H1 (cell line): ENCODE results near the gene MORC3. TPM values are rescaled to one million over a fixed set of nuclear protein-coding genes. Genes with fewer than 3 reads are reported as not detected.

Experiments used
- CTCF ChIA-PET: fragments of 300-600 bp; sonication (Branson Sonifier 250); formaldehyde crosslinking; loops from one replicate; lab custom pipeline; 2021; ENCODE audit not compliant: partially characterized antibody; lab: Charles Lee
- POLR2A ChIA-PET: fragments of 300-600 bp; sonication (Branson Sonifier 250); formaldehyde crosslinking; loops from one replicate; lab custom pipeline; 2021; ENCODE audit warnings: inconsistent platforms; ENCODE audit not compliant: partially characterized antibody; lab: Charles Lee
- DNase-seq, 2 experiments: peaks; one replicate each; pipeline versions ENCODE4 v3.0.0 to v3.0.0-alpha.2; 2010 to 2022; ENCODE audit warnings: low spot score in 2 of 2, low read depth in 1 of 2, mixed read lengths in 1 of 2
- FAIRE-seq: peaks from 2 replicates; lab custom pipeline; 2011; peaks lifted over from hg19 to GRCh38; lab: Jason Lieb, UNC
- H2AFZ ChIP-seq: 2 replicates; pipeline ENCODE4 v1.8.1; 2012; ENCODE audit warnings: low read length, inconsistent platforms
- H2AK5ac ChIP-seq: 2 replicates; pipeline ENCODE4 v1.6.1; 2013; ENCODE audit warnings: low read depth, low read length
- H2BK120ac ChIP-seq: replicated peaks from 2 replicates; pipeline ENCODE3; 2013; ENCODE audit warnings: low read depth, low read length, inconsistent platforms
- H2BK12ac ChIP-seq: 2 replicates; pipeline ENCODE4 v1.6.1; 2013; ENCODE audit warnings: low read depth, low read length
- H2BK15ac ChIP-seq: 2 replicates; pipeline ENCODE4 v1.6.1; 2013; ENCODE audit warnings: low read length
- H2BK20ac ChIP-seq: 2 replicates; pipeline ENCODE4 v1.6.1; 2013; ENCODE audit warnings: low read length
- H2BK5ac ChIP-seq: 2 replicates; pipeline ENCODE4 v1.6.1; 2013; ENCODE audit warnings: low read depth, low read length
- H3K14ac ChIP-seq: 2 replicates; pipeline ENCODE4 v1.6.1; 2013; ENCODE audit warnings: inconsistent platforms; ENCODE audit not compliant: insufficient read length
- H3K18ac ChIP-seq: 2 replicates; pipeline ENCODE4 v1.6.1; 2013; ENCODE audit warnings: low read length; ENCODE audit errors: extremely low read depth
- H3K23ac ChIP-seq: 2 replicates; pipeline ENCODE4 v1.6.1; 2013; ENCODE audit warnings: inconsistent platforms; ENCODE audit not compliant: insufficient read length
- H3K23me2 ChIP-seq: 2 replicates; pipeline ENCODE4 v1.6.1; 2013; ENCODE audit warnings: low read depth, low read length
- H3K27ac ChIP-seq: 2 replicates; pipeline ENCODE4 v1.6.1; 2011; ENCODE audit warnings: low read depth, low read length, inconsistent platforms
- H3K27me3 ChIP-seq, 4 experiments: replicated peaks in 1 of 4; 1 replicate in 1 of 4; 2 replicates in 3 of 4; pipeline versions ENCODE4 v1.6.1 to v1.8.1; 2011 to 2013; ENCODE audit warnings: low read length in 3 of 4, mild to moderate bottlenecking in 3 of 4, inconsistent platforms in 2 of 4, mixed read lengths in 2 of 4, moderate library complexity in 1 of 4; ENCODE audit not compliant: control insufficient read depth in 3 of 4, insufficient read depth in 3 of 4; ENCODE audit errors: extremely low read depth in 1 of 4
- H3K36me3 ChIP-seq, 4 experiments: 2 replicates each; pipeline versions ENCODE4 v1.6.1 to v1.8.1; 2011 to 2013; ENCODE audit warnings: mild to moderate bottlenecking in 4 of 4, low read length in 3 of 4, moderate library complexity in 2 of 4, control low read depth in 1 of 4, inconsistent platforms in 1 of 4; ENCODE audit not compliant: insufficient read depth in 4 of 4, control insufficient read depth in 2 of 4
- H3K4ac ChIP-seq: replicated peaks from 2 replicates; pipeline ENCODE3; 2013; ENCODE audit warnings: low read length, low read depth, mixed read lengths, inconsistent platforms; ENCODE audit not compliant: insufficient read length
- H3K4me1 ChIP-seq, 4 experiments: replicated peaks in 1 of 4; 1 replicate in 1 of 4; 2 replicates in 3 of 4; pipeline versions ENCODE4 v1.6.1 to v1.8.1; 2011 to 2013; ENCODE audit warnings: low read length in 3 of 4, inconsistent platforms in 2 of 4, mixed read lengths in 1 of 4; ENCODE audit not compliant: insufficient read depth in 4 of 4, control insufficient read depth in 3 of 4
- H3K4me2 ChIP-seq, 2 experiments: 2 replicates each; pipeline versions ENCODE4 v1.6.1 to v1.8.1; 2011 to 2013; ENCODE audit warnings: low read depth in 2 of 2, low read length in 2 of 2, control low read depth in 1 of 2, inconsistent platforms in 1 of 2, mild to moderate bottlenecking in 1 of 2; ENCODE audit not compliant: insufficient read depth in 1 of 2
- H3K4me3 ChIP-seq, 4 experiments: fragments of 200-600, 300-600 bp in 1 of 4; sonication (generic), shearing (Covaris generic), sonication (Bioruptor Twin) in 1 of 4; 2 replicates each; pipeline versions ENCODE4 v1.5.1 to v1.8.1; 2011 to 2016; ENCODE audit warnings: low read length in 4 of 4, low read depth in 3 of 4, control low read depth in 2 of 4, inconsistent platforms in 2 of 4, mild to moderate bottlenecking in 2 of 4, mixed read lengths in 1 of 4, moderate library complexity in 1 of 4; ENCODE audit not compliant: insufficient read depth in 2 of 4; ENCODE audit errors: extremely low read depth in 1 of 4
- H3K56ac ChIP-seq: replicated peaks from 2 replicates; pipeline ENCODE3; 2013; ENCODE audit warnings: low read depth, mild to moderate bottlenecking, mixed read lengths, low read length, inconsistent platforms; ENCODE audit not compliant: insufficient read length
- H3K79me1 ChIP-seq: 2 replicates; pipeline ENCODE4 v1.6.1; 2013; ENCODE audit warnings: low read depth, low read length, control low read depth
- H3K79me2 ChIP-seq, 2 experiments: 2 replicates each; pipeline versions ENCODE4 v1.6.1 to v1.8.1; 2012 to 2013; ENCODE audit warnings: low read length in 2 of 2, mild to moderate bottlenecking in 2 of 2, inconsistent platforms in 1 of 2; ENCODE audit not compliant: insufficient read depth in 2 of 2, control insufficient read depth in 1 of 2
- H3K9ac ChIP-seq, 4 experiments: replicated peaks in 1 of 4; 1 replicate in 1 of 4; 2 replicates in 3 of 4; pipeline versions ENCODE4 v1.6.1 to v1.8.1; 2011 to 2013; ENCODE audit warnings: low read depth in 3 of 4, low read length in 3 of 4, control low read depth in 2 of 4, mild to moderate bottlenecking in 2 of 4, moderate library complexity in 2 of 4, inconsistent platforms in 1 of 4; ENCODE audit errors: extremely low read depth in 1 of 4
- H3K9me3 ChIP-seq, 2 experiments: 2 replicates each; pipeline versions ENCODE4 v1.6.1 to v1.8.1; 2012 to 2013; ENCODE audit warnings: mild to moderate bottlenecking in 2 of 2, moderate library complexity in 2 of 2, control low read depth in 1 of 2, inconsistent platforms in 1 of 2, low read depth in 1 of 2, low read length in 1 of 2, mixed read lengths in 1 of 2; ENCODE audit not compliant: insufficient read depth in 2 of 2
- H4K20me1 ChIP-seq, 2 experiments: replicated peaks in 1 of 2; 2 replicates each; pipeline versions ENCODE3 to v1.8.1; 2011 to 2013; ENCODE audit warnings: inconsistent platforms in 2 of 2, low read length in 2 of 2, mild to moderate bottlenecking in 1 of 2; ENCODE audit not compliant: insufficient read depth in 2 of 2, control insufficient read depth in 1 of 2
- H4K5ac ChIP-seq: 2 replicates; pipeline ENCODE4 v1.6.1; 2013; ENCODE audit warnings: low read length, low read depth, mixed read lengths, inconsistent platforms; ENCODE audit not compliant: insufficient read length
- H4K8ac ChIP-seq: 2 replicates; pipeline ENCODE4 v1.8.0; 2013; ENCODE audit warnings: mild to moderate bottlenecking, moderate library complexity, low read length, inconsistent platforms; ENCODE audit not compliant: insufficient read depth; ENCODE audit errors: extremely low read depth
- H4K91ac ChIP-seq: replicated peaks from 2 replicates; pipeline ENCODE3; 2013; ENCODE audit warnings: low read length, mixed read lengths, inconsistent platforms; ENCODE audit not compliant: insufficient read length
- CBX5 ChIP-seq: fragments of 300-800, 300-1000 bp; sonication (generic); IDR thresholded peaks from 2 replicates; pipeline ENCODE4 v1.7.1; 2016; ENCODE audit warnings: antibody characterized with exemption, low read length, low read depth
- POLR2A ChIP-seq, 2 experiments: IDR thresholded peaks; 1 replicate in 1 of 2; 2 replicates in 1 of 2; pipeline ENCODE4 v1.6.1; 2011; ENCODE audit warnings: low read depth in 2 of 2, low read length in 2 of 2, mild to moderate bottlenecking in 2 of 2; ENCODE audit errors: control extremely low read depth in 1 of 2
- WGBS, 2 experiments: shearing (Covaris generic) in 1 of 2; methylation state at CpG; one replicate each; pipeline versions ENCODE4 v1.1.6 to v1.1.7; 2013 to 2015; ENCODE audit warnings: low lambda C conversion rate in 2 of 2, mixed read lengths in 2 of 2, inconsistent platforms in 1 of 2, low coverage in 1 of 2, missing lambda C conversion rate in 1 of 2; ENCODE audit not compliant: insufficient replicate concordance in 2 of 2, insufficient coverage in 1 of 2, insufficient read length in 1 of 2; ENCODE audit errors: extremely low coverage in 1 of 2, missing lambda C conversion rate in 1 of 2; 5-methylcytosine and 5-hydroxymethylcytosine counted together
- polyA plus RNA-seq, 7 experiments: library from polyadenylated mRNA; depleted of rRNA in 3 of 7; stranded (reverse) in 5 of 7; unstranded in 2 of 7; fragments of >200 nt in 5 of 7; fragments of 200-250 nt in 2 of 7; gene quantifications; 1 replicate in 5 of 7; 2 replicates in 1 of 7; 4 replicates in 1 of 7; pipeline versions ENCODE4 v1.2.1 to v1.2.3, GENCODE V29; 2011 to 2013; ENCODE audit warnings: missing spikeins in 2 of 7, mixed read lengths in 2 of 7
- total RNA-seq: library from RNA; stranded (reverse); fragmentation: NEBNext Ultra II Directional; extraction: Animal tissue kit (Norgen Biotek cat#: 25700); gene quantifications from 2 replicates; pipeline ENCODE4 v1.2.1, GENCODE V29; 2021

The MORC3 gene
- total and polyA plus RNA-seq, 2 of the 8 experiments (the other 6 are each of a cell fraction or from before 2014, with no cell fraction given): 5.0 to 20.4 TPM

DNA sequence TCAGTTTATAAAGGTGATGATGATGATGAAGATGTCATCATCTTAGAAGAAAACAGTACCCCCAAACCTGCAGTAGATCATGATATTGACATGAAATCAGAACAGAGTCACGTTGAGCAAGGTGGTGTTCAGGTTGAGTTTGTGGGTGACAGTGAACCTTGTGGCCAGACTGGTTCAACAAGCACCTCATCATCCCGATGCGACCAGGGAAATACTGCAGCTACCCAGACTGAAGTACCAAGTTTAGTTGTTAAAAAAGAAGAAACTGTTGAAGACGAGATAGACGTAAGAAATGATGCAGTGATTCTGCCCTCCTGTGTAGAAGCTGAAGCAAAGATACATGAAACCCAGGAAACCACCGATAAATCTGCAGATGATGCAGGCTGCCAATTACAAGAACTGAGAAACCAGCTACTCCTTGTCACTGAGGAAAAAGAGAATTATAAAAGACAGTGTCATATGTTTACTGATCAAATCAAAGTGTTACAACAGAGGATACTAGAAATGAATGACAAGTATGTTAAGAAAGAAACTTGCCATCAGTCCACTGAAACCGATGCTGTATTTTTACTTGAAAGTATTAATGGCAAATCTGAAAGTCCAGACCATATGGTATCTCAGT, 49.2 kb downstream of the MORC3 start:
- Histone ChIP-seq H2BK120ac (no peak overlapping the region), H2BK5ac (no peak overlapping the region), H3K18ac (no peak overlapping the region), H2BK12ac (no peak overlapping the region), H3K36me3 (peaks cover 24 to 84% (median 53%) of the 10 kb centered on the region in 4 experiments), H4K20me1 (no peaks in the 10 kb centered on the region), H3K27me3 (no peaks in the 10 kb centered on the region), H2AK5ac (no peak overlapping the region), H2BK15ac (no peak overlapping the region), H3K14ac (no peak overlapping the region), H3K56ac (no peak overlapping the region), H3K4me2 (no peak overlapping the region), H2AFZ (no peak overlapping the region), H3K23me2 (no peaks in the 10 kb centered on the region), H4K8ac (no peak overlapping the region), H3K79me2 (no peaks in the 10 kb centered on the region), H3K4me1 (no peaks in the 10 kb centered on the region), H4K91ac (no peak overlapping the region), H4K5ac (no peak overlapping the region), H3K4me3 (no peak overlapping the region), H3K79me1 (no peaks in the 10 kb centered on the region), H2BK20ac (no peak overlapping the region), H3K23ac (no peak overlapping the region), H3K27ac (no peak overlapping the region), H3K4ac (no peak overlapping the region), H3K9me3 (no peaks in the 10 kb centered on the region), H3K9ac (no peak overlapping the region)
- TF ChIP-seq CBX5 (no peak), POLR2A (IDR thresholded peaks at IDR 0.05; ENCODE audit: control extremely low read depth in 1 of 2, low read depth in 2 of 2, low read length in 2 of 2) (no peak)
- ChIA-PET POLR2A (interaction anchor here (1.0 to 1.3 kb wide), 5 partner anchors 10 to 36 kb away, joined by 3 to 4 read pairs (median 3); partner anchors contain the start of gene CHAF1B), CTCF (interaction anchor here (1.8 kb wide), 1 partner anchor 102 kb away, joined by 3 read pairs; no protein-coding TSS in a partner anchor)
- DNase-seq (no peak), FAIRE-seq (no peak)
- 90% methylated on average over 7 of the region's 7 CpGs; no CpG with 5 or more reads in 1 of the 2 experiments for WGBS, 2 experiments
